ENCODE measurements around the gene GNAL.
"Not testable (repeated sequence)": the region's sequence is repeated elsewhere in the genome, so short reads cannot be mapped to it uniquely, and the experiment has no call there.

Gene GNAL

GRCh38 chr18:11906926-11907874 is 218.1 kb downstream of the GNAL start:
- DNase-seq (ENCODE audit: low read depth), result no peak

- DNase-seq (ENCODE audit: low read depth), result peak; percentile 73
Observed at GRCh38 chr18:11908182-11909060, 219.4 kb downstream of the GNAL start, which contains the start of gene MPPE1. Gene MPPE1, minus strand, starts transcription at chr18:11908317. Its CDS starts 11,053 bp downstream, at chr18:11897264.

- no peak for DNase-seq (ENCODE audit: low read depth)
Observed at GRCh38 chr18:11909061-11909455, 220.0 kb downstream of the GNAL start.

GRCh38 chr18:11909591-11910026 is 220.5 kb downstream of the GNAL start:
- peak; percentile 18 for DNase-seq (ENCODE audit: low read depth)

- DNase-seq (ENCODE audit: low read depth), result not testable (repeated sequence)
Observed at GRCh38 chr18:11916880-11917279, 227.8 kb downstream of the GNAL start.

- DNase-seq (ENCODE audit: low read depth), result not testable (repeated sequence)
Observed at GRCh38 chr18:11919522-11919921, 230.5 kb downstream of the GNAL start.

GRCh38 chr18:11923450-11923849 is 234.4 kb downstream of the GNAL start:
- no peak for DNase-seq (ENCODE audit: low read depth)

- no peak for DNase-seq (ENCODE audit: low read depth)
Observed at GRCh38 chr18:11925800-11926481, 236.9 kb downstream of the GNAL start.

GRCh38 chr18:11927497-11927896 is 238.4 kb downstream of the GNAL start:
- no peak for DNase-seq (ENCODE audit: low read depth)

- no peak for DNase-seq (ENCODE audit: low read depth)
Observed at GRCh38 chr18:11932393-11932792, 243.3 kb downstream of the GNAL start.
